ENCODE data around the gene ATF2. TPM values are rescaled to one million over a fixed set of nuclear protein-coding genes. Genes with fewer than 3 reads are reported as not detected.

Gene ATF2
- total and polyA plus RNA-seq, 2 donors (not counting 1 experiment from before 2014, with no cell fraction given) = 23.6 to 66.8 TPM

GRCh38 chr2:175063741-175064140 is 104.3 kb downstream of the ATF2 start:
- POLR2A ChIA-PET = no interaction called here
- no peak overlapping the region for H3K4me3 ChIP-seq (ENCODE audit: control extremely low read depth in 1 of 5, extremely low read depth in 1 of 5, insufficient read depth in 1 of 5, low read depth in 2 of 5, low read length in 4 of 5)
- no peak overlapping the region for H2AFZ ChIP-seq (ENCODE audit: insufficient read depth, low read depth, low read length, poor library complexity, severe bottlenecking)
- WGBS (ENCODE audit: insufficient coverage) = no CpG with 5 or more reads among the region's 2 CpGs
- Mint-ChIP-seq H3K9me3 (ENCODE audit: insufficient read depth) (no peaks in the 10 kb centered on the region), H3K27me3 (no peaks in the 10 kb centered on the region), H3K4me1 (no peaks in the 10 kb centered on the region), H3K4me3 (no peak overlapping the region), H3K27ac (no peak overlapping the region)
- CTCF ChIA-PET = no interaction called here
- ATAC-seq (ENCODE audit: low read depth) (no peak), DNase-seq (no peak)
- no peaks in the 10 kb centered on the region for H4K20me1 ChIP-seq (ENCODE audit: control insufficient read depth, insufficient read depth, low read length, poor library complexity, severe bottlenecking)
- peaks cover 4 to 6% of the 10 kb centered on the region in 2 experiments for H3K36me3 ChIP-seq (replicated peaks in 1 of 2; ENCODE audit: control extremely low read depth in 1 of 2, control insufficient read depth in 1 of 2, extremely low read depth in 1 of 2, insufficient read depth in 2 of 2, low read length in 1 of 2)
- H3K27me3 ChIP-seq (replicated peaks in 1 of 4; ENCODE audit: control extremely low read depth in 1 of 4, control insufficient read depth in 3 of 4, insufficient read depth in 4 of 4, low read length in 3 of 4) = no peaks in the 10 kb centered on the region
- H3K4me2 ChIP-seq (replicated peaks; ENCODE audit: low read depth, low read length, poor library complexity, severe bottlenecking) = no peak overlapping the region
- H3K27ac ChIP-seq (ENCODE audit: low read length in 2 of 2) = no peak overlapping the region
- no peaks in the 10 kb centered on the region for H3K79me2 ChIP-seq (ENCODE audit: control insufficient read depth, insufficient read depth, low read length)
- no peaks in the 10 kb centered on the region for H3K4me1 ChIP-seq (ENCODE audit: control insufficient read depth in 2 of 2, insufficient read depth in 2 of 2, low read length in 2 of 2)
- intact Hi-C loops (cut with micrococcal nuclease) = no loop called here
- peaks cover 0 to 3% (median 0%) of the 10 kb centered on the region in 3 donors for H3K9me3 ChIP-seq (ENCODE audit: control extremely low read depth in 1 of 3, control insufficient read depth in 2 of 3, insufficient read depth in 1 of 3, low read length in 2 of 3)
- TF ChIP-seq EZH2 (IDR thresholded peaks at IDR 0.05; ENCODE audit: borderline replicate concordance, insufficient read depth, low read depth, low read length, poor library complexity, severe bottlenecking) = no peak
- TF ChIP-seq CTCF (IDR thresholded peaks at IDR 0.05) = no peak
- H3K9ac ChIP-seq (ENCODE audit: low read length) = no peak overlapping the region

- H3K4me2 ChIP-seq (replicated peaks; ENCODE audit: low read depth, low read length, poor library complexity, severe bottlenecking) = no peak overlapping the region
- ChIA-PET CTCF (no interaction called here), POLR2A (no interaction called here)
- H3K27me3 Mint-ChIP-seq = no peaks in the 10 kb centered on the region
- H4K20me1 ChIP-seq (ENCODE audit: control insufficient read depth, insufficient read depth, low read length, poor library complexity, severe bottlenecking) = no peaks in the 10 kb centered on the region
- peaks cover 0 to 3% (median 0%) of the 10 kb centered on the region in 3 donors for H3K9me3 ChIP-seq (ENCODE audit: control extremely low read depth in 1 of 3, control insufficient read depth in 2 of 3, insufficient read depth in 1 of 3, low read length in 2 of 3)
- no peak overlapping the region for H3K27ac Mint-ChIP-seq
- DNase-seq (no peak), ATAC-seq (ENCODE audit: low read depth) (no peak)
- no peak overlapping the region for H3K4me3 Mint-ChIP-seq
- no peaks in the 10 kb centered on the region for H3K9me3 Mint-ChIP-seq (ENCODE audit: insufficient read depth)
- no peak overlapping the region for H2AFZ ChIP-seq (ENCODE audit: insufficient read depth, low read depth, low read length, poor library complexity, severe bottlenecking)
- H3K27me3 ChIP-seq (replicated peaks in 1 of 4; ENCODE audit: control extremely low read depth in 1 of 4, control insufficient read depth in 3 of 4, insufficient read depth in 4 of 4, low read length in 3 of 4) = no peaks in the 10 kb centered on the region
- H3K27ac ChIP-seq (ENCODE audit: low read length in 2 of 2) = no peak overlapping the region
- H3K36me3 ChIP-seq (replicated peaks in 1 of 2; ENCODE audit: control extremely low read depth in 1 of 2, control insufficient read depth in 1 of 2, extremely low read depth in 1 of 2, insufficient read depth in 2 of 2, low read length in 1 of 2) = peaks cover 4 to 6% of the 10 kb centered on the region in 2 experiments
- H3K4me1 ChIP-seq (ENCODE audit: control insufficient read depth in 2 of 2, insufficient read depth in 2 of 2, low read length in 2 of 2) = no peaks in the 10 kb centered on the region
- H3K79me2 ChIP-seq (ENCODE audit: control insufficient read depth, insufficient read depth, low read length) = no peaks in the 10 kb centered on the region
- no peak overlapping the region for H3K4me3 ChIP-seq (ENCODE audit: control extremely low read depth in 1 of 5, extremely low read depth in 1 of 5, insufficient read depth in 1 of 5, low read depth in 2 of 5, low read length in 4 of 5)
- no peak overlapping the region for H3K9ac ChIP-seq (ENCODE audit: low read length)
- intact Hi-C loops (cut with micrococcal nuclease) = no loop called here
- no peaks in the 10 kb centered on the region for H3K4me1 Mint-ChIP-seq
- WGBS (ENCODE audit: insufficient coverage) = 96% methylated on average over 3 of the region's 10 CpGs
- TF ChIP-seq CTCF (IDR thresholded peaks at IDR 0.05) (no peak), EZH2 (IDR thresholded peaks at IDR 0.05; ENCODE audit: borderline replicate concordance, insufficient read depth, low read depth, low read length, poor library complexity, severe bottlenecking) (no peak)
Measured at GRCh38 chr2:175062787-175063585, 105.0 kb downstream of the ATF2 start.
